Measurements from ENCODE around the gene CCR6.

DNA sequence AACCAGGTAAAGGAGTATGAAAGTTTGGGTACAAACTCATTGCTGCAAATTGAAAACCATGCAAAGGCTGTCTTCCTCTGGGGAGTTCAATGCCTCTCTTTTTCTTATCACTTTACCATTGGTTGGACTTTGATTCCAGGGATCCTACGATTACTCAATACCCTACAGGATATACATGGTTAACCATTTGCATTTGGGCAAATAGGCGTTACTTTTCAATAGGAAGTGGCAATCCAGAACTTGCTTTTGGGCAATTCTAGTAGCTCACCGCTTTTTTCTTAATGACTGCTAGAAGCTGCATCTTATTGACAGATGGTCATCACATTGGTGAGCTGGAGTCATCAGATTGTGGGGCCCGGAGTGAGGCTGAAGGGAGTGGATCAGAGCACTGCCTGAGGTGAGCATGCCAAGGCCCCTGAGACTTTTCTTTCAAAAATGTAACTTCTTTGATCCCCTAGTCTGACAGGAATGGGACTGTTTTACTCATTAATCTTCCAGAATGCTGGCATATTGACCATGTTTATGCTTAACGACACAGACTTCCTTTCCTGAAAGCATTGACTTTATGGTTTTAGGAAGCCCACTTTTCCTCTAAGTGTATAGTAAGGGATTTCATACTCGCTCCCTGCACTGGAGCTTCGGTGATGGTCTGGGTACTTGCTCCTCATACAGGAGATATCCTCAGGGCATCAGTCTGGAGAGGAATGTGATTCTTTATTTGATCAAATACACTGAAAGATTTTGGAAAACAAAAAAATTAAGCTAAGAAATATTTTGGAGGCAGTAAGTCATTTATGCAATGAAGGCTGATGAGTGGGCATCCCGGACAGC lies at the start of gene CCR6:
- TF ChIP-seq POLR2A (IDR thresholded peaks at IDR 0.05; ENCODE audit: extremely low read depth, insufficient read length) = no peak
- TF ChIP-seq, protein P1, sequence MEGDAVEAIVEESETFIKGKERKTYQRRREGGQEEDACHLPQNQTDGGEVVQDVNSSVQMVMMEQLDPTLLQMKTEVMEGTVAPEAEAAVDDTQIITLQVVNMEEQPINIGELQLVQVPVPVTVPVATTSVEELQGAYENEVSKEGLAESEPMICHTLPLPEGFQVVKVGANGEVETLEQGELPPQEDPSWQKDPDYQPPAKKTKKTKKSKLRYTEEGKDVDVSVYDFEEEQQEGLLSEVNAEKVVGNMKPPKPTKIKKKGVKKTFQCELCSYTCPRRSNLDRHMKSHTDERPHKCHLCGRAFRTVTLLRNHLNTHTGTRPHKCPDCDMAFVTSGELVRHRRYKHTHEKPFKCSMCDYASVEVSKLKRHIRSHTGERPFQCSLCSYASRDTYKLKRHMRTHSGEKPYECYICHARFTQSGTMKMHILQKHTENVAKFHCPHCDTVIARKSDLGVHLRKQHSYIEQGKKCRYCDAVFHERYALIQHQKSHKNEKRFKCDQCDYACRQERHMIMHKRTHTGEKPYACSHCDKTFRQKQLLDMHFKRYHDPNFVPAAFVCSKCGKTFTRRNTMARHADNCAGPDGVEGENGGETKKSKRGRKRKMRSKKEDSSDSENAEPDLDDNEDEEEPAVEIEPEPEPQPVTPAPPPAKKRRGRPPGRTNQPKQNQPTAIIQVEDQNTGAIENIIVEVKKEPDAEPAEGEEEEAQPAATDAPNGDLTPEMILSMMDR (IDR thresholded peaks at IDR 0.05; ENCODE audit: low read depth, low read length) = no peak
- TF ChIP-seq, protein P2, sequence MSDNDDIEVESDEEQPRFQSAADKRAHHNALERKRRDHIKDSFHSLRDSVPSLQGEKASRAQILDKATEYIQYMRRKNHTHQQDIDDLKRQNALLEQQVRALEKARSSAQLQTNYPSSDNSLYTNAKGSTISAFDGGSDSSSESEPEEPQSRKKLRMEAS (IDR thresholded peaks at IDR 0.05; ENCODE audit: low read depth, low read length) = no peak
